HCT116 (cell line): ENCODE measurements around the gene RNF220. TPM values are rescaled to one million over a fixed set of nuclear protein-coding genes. Genes with fewer than 3 reads are reported as not detected.

Source experiments
- ATAC-seq: fragments of 200-7000 bp; cut with Tn5 transposase; 2 replicates; pipeline ENCODE4 v1.9.1; 2020; ENCODE audit warnings: mild to moderate bottlenecking, moderate library complexity
- BruUV-seq: library from RNA; stranded (reverse); fragments of 400-500 nt; replicated peaks from 2 replicates; lab custom pipeline; 2021; lab: Mats Ljungman, UMichigan
- CTCF ChIA-PET: fragments of 300-600 bp; sonication (Branson Sonifier 250); formaldehyde crosslinking; loops from one replicate; lab custom pipeline; 2021; ENCODE audit warnings: antibody characterized with exemption; lab: Charles Lee
- POLR2A ChIA-PET: fragments of 300-600, 350-600 bp; sonication (Branson Sonifier 250); formaldehyde crosslinking; loops from one replicate; lab custom pipeline; 2021; ENCODE audit warnings: antibody characterized with exemption; lab: Charles Lee
- RAD21 ChIA-PET, 2 experiments: fragments of 300-600 bp; sonication (Branson Sonifier 250); formaldehyde crosslinking; loops; one replicate each; lab custom pipeline; 2023; ENCODE audit warnings: low total read pairs in 2 of 2; ENCODE audit not compliant: uncharacterized antibody in 2 of 2, unreplicated experiment in 2 of 2, low non-redundant PET in 1 of 2; lab: Charles Lee
- DNase-seq: peaks from one replicate; pipeline ENCODE4 v3.0.0-alpha.2; 2010; ENCODE audit warnings: low read depth, low spot score
- H2AFZ ChIP-seq: fragments of 200-600 bp; shearing (Covaris generic), sonication (generic); 2 replicates; pipeline ENCODE4 v1.6.1; 2017; ENCODE audit warnings: low read depth, mixed run types, mixed read lengths, antibody characterized with exemption, low read length; ENCODE audit not compliant: poor library complexity, severe bottlenecking
- H3K27ac ChIP-seq: 2 replicates; pipeline ENCODE4 v1.5.1; 2012; ENCODE audit warnings: low read depth, low read length
- H3K27me3 ChIP-seq: fragments of 200-600 bp; sonication (generic); 2 replicates; pipeline ENCODE4 v1.6.1; 2016; ENCODE audit warnings: mixed run types, low read length, mixed read lengths; ENCODE audit not compliant: insufficient read depth
- H3K36me3 ChIP-seq, 2 experiments: fragments of 200-500 bp in 1 of 2; fragments of 200-600 bp in 1 of 2; sonication (Bioruptor generic) in 1 of 2; sonication (generic) in 1 of 2; 2 replicates each; pipeline versions ENCODE4 v1.5.1 to v1.6.1; 2014 to 2016; ENCODE audit warnings: low read length in 2 of 2, inconsistent platforms in 1 of 2, mixed read lengths in 1 of 2, mixed run types in 1 of 2; ENCODE audit not compliant: insufficient read depth in 2 of 2, control insufficient read depth in 1 of 2
- H3K4me1 ChIP-seq, 2 experiments: fragments of 200-600 bp in 1 of 2; sonication (generic) in 1 of 2; 2 replicates each; pipeline versions ENCODE4 v1.5.1 to v1.6.1; 2012 to 2017; ENCODE audit warnings: low read length in 2 of 2, inconsistent platforms in 1 of 2, mild to moderate bottlenecking in 1 of 2, mixed read lengths in 1 of 2, mixed run types in 1 of 2, moderate library complexity in 1 of 2; ENCODE audit not compliant: insufficient read depth in 2 of 2, control insufficient read depth in 1 of 2
- H3K4me2 ChIP-seq: fragments of 200-600 bp; sonication (generic); 2 replicates; pipeline ENCODE4 v1.6.1; 2017; ENCODE audit warnings: mixed run types, low read length, mixed read lengths
- H3K4me3 ChIP-seq, 2 experiments: fragments of 200-600 bp in 1 of 2; sonication (generic) in 1 of 2; replicated peaks in 1 of 2; 2 replicates each; pipeline ENCODE4 v1.5.1; 2011 to 2016; ENCODE audit warnings: low read length in 2 of 2, control low read depth in 1 of 2, low read depth in 1 of 2, mild to moderate bottlenecking in 1 of 2, mixed read lengths in 1 of 2, mixed run types in 1 of 2
- H3K79me2 ChIP-seq: fragments of 200-600 bp; sonication (generic); 2 replicates; pipeline ENCODE4 v1.6.1; 2017; ENCODE audit warnings: mild to moderate bottlenecking, mixed run types, low read length, moderate library complexity, mixed read lengths; ENCODE audit not compliant: insufficient read depth
- H3K9ac ChIP-seq: fragments of 200-600 bp; sonication (generic); 2 replicates; pipeline ENCODE4 v1.6.1; 2016; ENCODE audit warnings: low read length, mixed read lengths
- H3K9me2 ChIP-seq: fragments of 200-600 bp; sonication (generic), shearing (Covaris generic); 2 replicates; pipeline ENCODE4 v1.6.1; 2017; ENCODE audit warnings: mixed run types, mild to moderate bottlenecking, moderate library complexity; ENCODE audit not compliant: insufficient read depth
- H3K9me3 ChIP-seq, 2 experiments: fragments of 200-500 bp in 1 of 2; fragments of 200-600 bp in 1 of 2; sonication (Bioruptor generic) in 1 of 2; sonication (generic) in 1 of 2; 2 replicates each; pipeline ENCODE4 v1.6.1; 2014 to 2017; ENCODE audit warnings: low read length in 2 of 2, mixed read lengths in 2 of 2, inconsistent platforms in 1 of 2, low read depth in 1 of 2, mild to moderate bottlenecking in 1 of 2, mixed run types in 1 of 2, moderate library complexity in 1 of 2; ENCODE audit not compliant: control insufficient read depth in 1 of 2, insufficient read depth in 1 of 2
- H4K20me1 ChIP-seq: fragments of 200-600 bp; sonication (generic), shearing (Covaris generic); 2 replicates; pipeline ENCODE4 v1.6.1; 2017; ENCODE audit warnings: mixed run types, mild to moderate bottlenecking, moderate library complexity; ENCODE audit not compliant: insufficient read depth
- CBX3 ChIP-seq: IDR thresholded peaks from 2 replicates; pipeline ENCODE4 v1.6.1; 2012; ENCODE audit warnings: low read depth
- EGR1 ChIP-seq: IDR thresholded peaks from 2 replicates; pipeline ENCODE4 v1.6.1; 2012; ENCODE audit warnings: low read depth
- EZH2 ChIP-seq: fragments of 200-600 bp; sonication (generic); IDR thresholded peaks from 2 replicates; pipeline ENCODE4 v1.6.1; 2017; ENCODE audit warnings: antibody characterized with exemption, mixed run types
- EZH2phosphoT487 ChIP-seq: fragments of 200-600 bp; IDR thresholded peaks from 2 replicates; pipeline ENCODE4 v1.6.1; 2018; ENCODE audit warnings: antibody characterized with exemption, borderline replicate concordance
- FOSL1 ChIP-seq: IDR thresholded peaks from 2 replicates; pipeline ENCODE4 v1.6.1; 2012; ENCODE audit warnings: low read depth
- MAX ChIP-seq: IDR thresholded peaks from 2 replicates; pipeline ENCODE4 v1.6.1; 2012
- POLR2A ChIP-seq: IDR thresholded peaks from 2 replicates; pipeline ENCODE4 v1.7.0; 2011; ENCODE audit warnings: borderline replicate concordance; ENCODE audit not compliant: insufficient read depth, insufficient read length; ENCODE audit errors: extremely low read depth
- RAD21 ChIP-seq: IDR thresholded peaks from 2 replicates; pipeline ENCODE4 v1.6.1; 2012; ENCODE audit warnings: low read depth, mild to moderate bottlenecking
- SIN3A ChIP-seq: IDR thresholded peaks from 2 replicates; pipeline ENCODE4 v1.6.1; 2012; ENCODE audit warnings: low read depth
- SRF ChIP-seq: IDR thresholded peaks from 2 replicates; pipeline ENCODE4 v1.6.1; 2012; ENCODE audit warnings: low read depth
- TCF7L2 ChIP-seq: IDR thresholded peaks from 2 replicates; pipeline ENCODE4 v1.7.0; 2011; ENCODE audit warnings: borderline replicate concordance, inconsistent platforms; ENCODE audit not compliant: insufficient read depth, insufficient read length; ENCODE audit errors: extremely low read depth
- ZFX ChIP-seq: fragments of 450-650 bp; IDR thresholded peaks from 2 replicates; pipeline ENCODE4 v1.6.1; 2017
- ZNF274 ChIP-seq: fragments of 200-500 bp; sonication (Bioruptor generic); IDR thresholded peaks from 2 replicates; pipeline ENCODE4 v1.6.1; 2014; ENCODE audit warnings: mild to moderate bottlenecking, low read depth, low read length, inconsistent platforms
- intact Hi-C: fragments of 100-400 bp; cut with micrococcal nuclease; formaldehyde crosslinking; loops from 2 replicates; pipeline ENCODE4 v1.10.0; 2022
- total RNA-seq: library from RNA; stranded (reverse); gene quantifications from one replicate; pipeline ENCODE4 v1.2.1, GENCODE V29; 2021; ENCODE audit not compliant: unreplicated experiment
- TF ChIP-seq, protein P1 (sequence below), 3 experiments: fragments of 200-600 bp in 1 of 3; sonication (generic) in 1 of 3; IDR thresholded peaks in 2 of 3; conservative IDR thresholded peaks in 1 of 3; 2 replicates each; pipeline ENCODE4 v1.5.1; 2012 to 2017; ENCODE audit warnings: low read depth in 2 of 3, low read length in 2 of 3, antibody characterized with exemption in 1 of 3, borderline replicate concordance in 1 of 3, control low read depth in 1 of 3, mild to moderate bottlenecking in 1 of 3, mixed read lengths in 1 of 3, mixed run types in 1 of 3, moderate library complexity in 1 of 3; ENCODE audit not compliant: insufficient read depth in 1 of 3
- TF ChIP-seq, protein P2 (sequence below): IDR thresholded peaks from 2 replicates; pipeline ENCODE4 v1.6.1; 2011; ENCODE audit warnings: mild to moderate bottlenecking, low read length, moderate library complexity; ENCODE audit not compliant: insufficient replicate concordance; ENCODE audit errors: extremely low read depth
- TF ChIP-seq, protein P3 (sequence below): IDR thresholded peaks from 2 replicates; pipeline ENCODE4 v1.6.1; 2012; ENCODE audit warnings: low read depth

RNF220 gene
- total RNA-seq, 1 experiment from 2014 or later = 84.5 TPM

- ChIA-PET POLR2A (no interaction called here), RAD21 (no interaction called here), CTCF (no interaction called here)
- H4K20me1 ChIP-seq = no peaks in the 10 kb centered on the region
- H3K9me3 ChIP-seq = no peaks in the 10 kb centered on the region
- H3K36me3 ChIP-seq = no peaks in the 10 kb centered on the region
- no peak overlapping the region for H3K9ac ChIP-seq
- no TSS peak for BruUV-seq
- H3K79me2 ChIP-seq = no peaks in the 10 kb centered on the region
- H3K4me2 ChIP-seq = no peak overlapping the region
- H3K27me3 ChIP-seq = no peaks in the 10 kb centered on the region
- intact Hi-C loops = no loop called here
- TF ChIP-seq, protein P1, sequence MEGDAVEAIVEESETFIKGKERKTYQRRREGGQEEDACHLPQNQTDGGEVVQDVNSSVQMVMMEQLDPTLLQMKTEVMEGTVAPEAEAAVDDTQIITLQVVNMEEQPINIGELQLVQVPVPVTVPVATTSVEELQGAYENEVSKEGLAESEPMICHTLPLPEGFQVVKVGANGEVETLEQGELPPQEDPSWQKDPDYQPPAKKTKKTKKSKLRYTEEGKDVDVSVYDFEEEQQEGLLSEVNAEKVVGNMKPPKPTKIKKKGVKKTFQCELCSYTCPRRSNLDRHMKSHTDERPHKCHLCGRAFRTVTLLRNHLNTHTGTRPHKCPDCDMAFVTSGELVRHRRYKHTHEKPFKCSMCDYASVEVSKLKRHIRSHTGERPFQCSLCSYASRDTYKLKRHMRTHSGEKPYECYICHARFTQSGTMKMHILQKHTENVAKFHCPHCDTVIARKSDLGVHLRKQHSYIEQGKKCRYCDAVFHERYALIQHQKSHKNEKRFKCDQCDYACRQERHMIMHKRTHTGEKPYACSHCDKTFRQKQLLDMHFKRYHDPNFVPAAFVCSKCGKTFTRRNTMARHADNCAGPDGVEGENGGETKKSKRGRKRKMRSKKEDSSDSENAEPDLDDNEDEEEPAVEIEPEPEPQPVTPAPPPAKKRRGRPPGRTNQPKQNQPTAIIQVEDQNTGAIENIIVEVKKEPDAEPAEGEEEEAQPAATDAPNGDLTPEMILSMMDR (IDR thresholded peaks at IDR 0.05 in 2 of 3, conservative IDR thresholded peaks at IDR 0.05 in 1 of 3; ENCODE audit: borderline replicate concordance in 1 of 3, insufficient read depth in 1 of 3, low read depth in 2 of 3, low read length in 2 of 3) = no peak
- TF ChIP-seq CBX3 = no peak
- no peak for TF ChIP-seq EGR1
- no peak for TF ChIP-seq SRF
- no peak for TF ChIP-seq RAD21
- TF ChIP-seq FOSL1 = no peak
- TF ChIP-seq, protein P2, sequence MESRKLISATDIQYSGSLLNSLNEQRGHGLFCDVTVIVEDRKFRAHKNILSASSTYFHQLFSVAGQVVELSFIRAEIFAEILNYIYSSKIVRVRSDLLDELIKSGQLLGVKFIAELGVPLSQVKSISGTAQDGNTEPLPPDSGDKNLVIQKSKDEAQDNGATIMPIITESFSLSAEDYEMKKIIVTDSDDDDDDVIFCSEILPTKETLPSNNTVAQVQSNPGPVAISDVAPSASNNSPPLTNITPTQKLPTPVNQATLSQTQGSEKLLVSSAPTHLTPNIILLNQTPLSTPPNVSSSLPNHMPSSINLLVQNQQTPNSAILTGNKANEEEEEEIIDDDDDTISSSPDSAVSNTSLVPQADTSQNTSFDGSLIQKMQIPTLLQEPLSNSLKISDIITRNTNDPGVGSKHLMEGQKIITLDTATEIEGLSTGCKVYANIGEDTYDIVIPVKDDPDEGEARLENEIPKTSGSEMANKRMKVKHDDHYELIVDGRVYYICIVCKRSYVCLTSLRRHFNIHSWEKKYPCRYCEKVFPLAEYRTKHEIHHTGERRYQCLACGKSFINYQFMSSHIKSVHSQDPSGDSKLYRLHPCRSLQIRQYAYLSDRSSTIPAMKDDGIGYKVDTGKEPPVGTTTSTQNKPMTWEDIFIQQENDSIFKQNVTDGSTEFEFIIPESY = no peak
- TF ChIP-seq EZH2phosphoT487 = no peak
- no peak for TF ChIP-seq SIN3A
- no peak for TF ChIP-seq ZFX
- TF ChIP-seq POLR2A = no peak
- TF ChIP-seq ZNF274 = no peak
- no peak for TF ChIP-seq MAX
- TF ChIP-seq TCF7L2 = no peak
- TF ChIP-seq, protein P3, sequence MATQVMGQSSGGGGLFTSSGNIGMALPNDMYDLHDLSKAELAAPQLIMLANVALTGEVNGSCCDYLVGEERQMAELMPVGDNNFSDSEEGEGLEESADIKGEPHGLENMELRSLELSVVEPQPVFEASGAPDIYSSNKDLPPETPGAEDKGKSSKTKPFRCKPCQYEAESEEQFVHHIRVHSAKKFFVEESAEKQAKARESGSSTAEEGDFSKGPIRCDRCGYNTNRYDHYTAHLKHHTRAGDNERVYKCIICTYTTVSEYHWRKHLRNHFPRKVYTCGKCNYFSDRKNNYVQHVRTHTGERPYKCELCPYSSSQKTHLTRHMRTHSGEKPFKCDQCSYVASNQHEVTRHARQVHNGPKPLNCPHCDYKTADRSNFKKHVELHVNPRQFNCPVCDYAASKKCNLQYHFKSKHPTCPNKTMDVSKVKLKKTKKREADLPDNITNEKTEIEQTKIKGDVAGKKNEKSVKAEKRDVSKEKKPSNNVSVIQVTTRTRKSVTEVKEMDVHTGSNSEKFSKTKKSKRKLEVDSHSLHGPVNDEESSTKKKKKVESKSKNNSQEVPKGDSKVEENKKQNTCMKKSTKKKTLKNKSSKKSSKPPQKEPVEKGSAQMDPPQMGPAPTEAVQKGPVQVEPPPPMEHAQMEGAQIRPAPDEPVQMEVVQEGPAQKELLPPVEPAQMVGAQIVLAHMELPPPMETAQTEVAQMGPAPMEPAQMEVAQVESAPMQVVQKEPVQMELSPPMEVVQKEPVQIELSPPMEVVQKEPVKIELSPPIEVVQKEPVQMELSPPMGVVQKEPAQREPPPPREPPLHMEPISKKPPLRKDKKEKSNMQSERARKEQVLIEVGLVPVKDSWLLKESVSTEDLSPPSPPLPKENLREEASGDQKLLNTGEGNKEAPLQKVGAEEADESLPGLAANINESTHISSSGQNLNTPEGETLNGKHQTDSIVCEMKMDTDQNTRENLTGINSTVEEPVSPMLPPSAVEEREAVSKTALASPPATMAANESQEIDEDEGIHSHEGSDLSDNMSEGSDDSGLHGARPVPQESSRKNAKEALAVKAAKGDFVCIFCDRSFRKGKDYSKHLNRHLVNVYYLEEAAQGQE = no peak
- TF ChIP-seq EZH2 = no peak
- H3K27ac ChIP-seq = no peak overlapping the region
- DNase-seq (no peak), ATAC-seq (no peak)
- no peaks in the 10 kb centered on the region for H3K9me2 ChIP-seq
- H2AFZ ChIP-seq = no peak overlapping the region
- no peak overlapping the region for H3K4me3 ChIP-seq
- H3K4me1 ChIP-seq = peaks cover 0 to 2% of the 10 kb centered on the region in 2 experiments; a peak in 1 of 4 replicates
These were observed 31.5 kb downstream of the RNF220 start for GRCh38 chr1:44436401-44437106.
